Measurements from ENCODE around the gene TNFRSF14.

- TF ChIP-seq CTCF (IDR thresholded peaks at IDR 0.05) (no peak), POLR2A (IDR thresholded peaks at IDR 0.05) (no peak)
These were observed 2.2 kb downstream of the TNFRSF14 start for GRCh38 chr1:2558420-2558819.

All from breast epithelium (tissue), 3 donors.